ENCODE data around the gene ANKRD9.

The ANKRD9 gene

GRCh38 chr14:102509746-102510615 lies at the start of gene ANKRD9:
Gene ANKRD9 (minus strand): TSS chr14:102509776. CDS start chr14:102507889, 1,887 bp downstream.
- DNase-seq (ENCODE audit: extremely low spot score), result peak; percentile 98
- TF ChIP-seq, protein P1, sequence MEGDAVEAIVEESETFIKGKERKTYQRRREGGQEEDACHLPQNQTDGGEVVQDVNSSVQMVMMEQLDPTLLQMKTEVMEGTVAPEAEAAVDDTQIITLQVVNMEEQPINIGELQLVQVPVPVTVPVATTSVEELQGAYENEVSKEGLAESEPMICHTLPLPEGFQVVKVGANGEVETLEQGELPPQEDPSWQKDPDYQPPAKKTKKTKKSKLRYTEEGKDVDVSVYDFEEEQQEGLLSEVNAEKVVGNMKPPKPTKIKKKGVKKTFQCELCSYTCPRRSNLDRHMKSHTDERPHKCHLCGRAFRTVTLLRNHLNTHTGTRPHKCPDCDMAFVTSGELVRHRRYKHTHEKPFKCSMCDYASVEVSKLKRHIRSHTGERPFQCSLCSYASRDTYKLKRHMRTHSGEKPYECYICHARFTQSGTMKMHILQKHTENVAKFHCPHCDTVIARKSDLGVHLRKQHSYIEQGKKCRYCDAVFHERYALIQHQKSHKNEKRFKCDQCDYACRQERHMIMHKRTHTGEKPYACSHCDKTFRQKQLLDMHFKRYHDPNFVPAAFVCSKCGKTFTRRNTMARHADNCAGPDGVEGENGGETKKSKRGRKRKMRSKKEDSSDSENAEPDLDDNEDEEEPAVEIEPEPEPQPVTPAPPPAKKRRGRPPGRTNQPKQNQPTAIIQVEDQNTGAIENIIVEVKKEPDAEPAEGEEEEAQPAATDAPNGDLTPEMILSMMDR (IDR thresholded peaks at IDR 0.05; ENCODE audit: control extremely low read depth, extremely low read depth, low read depth, missing control alignments), result no peak
- ChIA-PET POLR2A (interaction anchor here (0.6 kb wide), 1 partner anchor 9 kb away, joined by 3 read pairs; no protein-coding TSS in a partner anchor), CTCF (interaction anchor here (0.6 to 3.2 kb wide), 2 partner anchors 14 to 72 kb away, joined by 4 to 25 read pairs; no protein-coding TSS in a partner anchor)

- DNase-seq (ENCODE audit: extremely low spot score), result no peak
- CTCF ChIA-PET, result interaction anchor here (1.3 kb wide), 1 partner anchor 11 kb away, joined by 3 read pairs; no protein-coding TSS in a partner anchor
- TF ChIP-seq, protein P1 (IDR thresholded peaks at IDR 0.05; ENCODE audit: control extremely low read depth, extremely low read depth, low read depth, missing control alignments), result no peak
- POLR2A ChIA-PET, result no interaction called here
Measured at GRCh38 chr14:102558556-102558955, 49.0 kb upstream of the ANKRD9 start.

GRCh38 chr14:102557434-102558226 lies 48.1 kb upstream of the ANKRD9 start:
- ChIA-PET CTCF (interaction anchor here (1.3 to 2.4 kb wide), 2 partner anchors 12 to 33 kb away, joined by 3 to 9 read pairs; no protein-coding TSS in a partner anchor), POLR2A (no interaction called here)
- DNase-seq (ENCODE audit: extremely low spot score), result no peak
- TF ChIP-seq, protein P1 (IDR thresholded peaks at IDR 0.05; ENCODE audit: control extremely low read depth, extremely low read depth, low read depth, missing control alignments), result no peak

GRCh38 chr14:102556098-102556677 lies 46.6 kb upstream of the ANKRD9 start:
- ChIA-PET POLR2A (no interaction called here), CTCF (interaction anchor here (2.4 kb wide), 1 partner anchor 31 kb away, joined by 9 read pairs; no protein-coding TSS in a partner anchor)
- DNase-seq (ENCODE audit: extremely low spot score), result no peak
- TF ChIP-seq, protein P1 (IDR thresholded peaks at IDR 0.05; ENCODE audit: control extremely low read depth, extremely low read depth, low read depth, missing control alignments), result no peak

GRCh38 chr14:102554821-102555819 lies 45.5 kb upstream of the ANKRD9 start:
- ChIA-PET CTCF (interaction anchor here (1.0 kb wide), 1 partner anchor 31 kb away, joined by 5 read pairs; no protein-coding TSS in a partner anchor), POLR2A (interaction anchor here (0.6 kb wide), 2 partner anchors 39 to 50 kb away, joined by 3 to 4 read pairs; no protein-coding TSS in a partner anchor)
- peak; percentile 80 for DNase-seq (ENCODE audit: extremely low spot score)
- TF ChIP-seq, protein P1 (IDR thresholded peaks at IDR 0.05; ENCODE audit: control extremely low read depth, extremely low read depth, low read depth, missing control alignments), result no peak

Data from GM10248 (cell line).